Osteoblast (primary cell): ENCODE data around the gene SLC6A16. TPM values are rescaled to one million over a fixed set of nuclear protein-coding genes. Genes with fewer than 3 reads are reported as not detected.
"Not testable (repeated sequence)": the region's sequence is repeated elsewhere in the genome, so short reads cannot be mapped to it uniquely, and the experiment has no call there.

Experiments
- DNase-seq: peaks from one replicate; pipeline ENCODE4 v3.0.0; 2011; ENCODE audit warnings: low spot score, mixed read lengths; ENCODE audit not compliant: insufficient read length; ENCODE audit errors: missing footprints
- H2AFZ ChIP-seq: 2 replicates; pipeline ENCODE4 v1.6.0; 2011; ENCODE audit warnings: mild to moderate bottlenecking, low read length
- H3K27ac ChIP-seq: 2 replicates; pipeline ENCODE4 v1.5.1; 2011; ENCODE audit warnings: mild to moderate bottlenecking, low read depth, low read length, moderate library complexity
- H3K27me3 ChIP-seq: 2 replicates; pipeline ENCODE4 v1.6.0; 2012; ENCODE audit warnings: mild to moderate bottlenecking, control low read depth, inconsistent platforms, low read length, moderate library complexity; ENCODE audit not compliant: insufficient read depth
- H3K36me3 ChIP-seq: 2 replicates; pipeline ENCODE4 v1.5.1; 2011; ENCODE audit warnings: mild to moderate bottlenecking, low read length, control low read depth, moderate library complexity; ENCODE audit not compliant: insufficient read depth
- H3K4me1 ChIP-seq: 2 replicates; pipeline ENCODE4 v1.5.1; 2011; ENCODE audit warnings: mild to moderate bottlenecking, low read length, control low read depth, moderate library complexity; ENCODE audit not compliant: insufficient read depth
- H3K4me2 ChIP-seq: 2 replicates; pipeline ENCODE4 v1.6.0; 2011; ENCODE audit warnings: mild to moderate bottlenecking, low read length; ENCODE audit not compliant: insufficient read depth
- H3K4me3 ChIP-seq: fragments of 200-600 bp; sonication (generic); 3 replicates; pipeline ENCODE4 v1.5.1; 2012; ENCODE audit warnings: mild to moderate bottlenecking, low read length, inconsistent platforms; ENCODE audit not compliant: insufficient read depth
- H3K79me2 ChIP-seq: 2 replicates; pipeline ENCODE4 v1.6.0; 2012; ENCODE audit warnings: mild to moderate bottlenecking, low read length, control low read depth, inconsistent platforms; ENCODE audit not compliant: insufficient read depth
- H3K9me3 ChIP-seq: 2 replicates; pipeline ENCODE4 v1.5.1; 2011; ENCODE audit warnings: low read depth, low read length, control low read depth
- H4K20me1 ChIP-seq: 2 replicates; pipeline ENCODE4 v1.6.0; 2012; ENCODE audit warnings: mild to moderate bottlenecking, low read length, control low read depth; ENCODE audit not compliant: insufficient read depth
- CTCF ChIP-seq: IDR thresholded peaks from 2 replicates; pipeline ENCODE4 v1.5.1; 2011; ENCODE audit warnings: mild to moderate bottlenecking, low read depth, low read length, moderate library complexity; ENCODE audit errors: extremely low read depth
- total RNA-seq: library from RNA; depleted of rRNA; stranded (reverse); fragments of >200 nt; gene quantifications from 2 replicates; pipeline ENCODE4 v1.2.3, GENCODE V29; 2012

Gene SLC6A16
- total RNA-seq, 1 donor, result 0.72 TPM

GRCh38 chr19:49301866-49302252 is 23.1 kb downstream of the SLC6A16 start:
- H4K20me1 ChIP-seq, result peaks cover 3% of the 10 kb centered on the region

GRCh38 chr19:49301165-49301865 is 23.7 kb downstream of the SLC6A16 start:
- peak overlapping the region; percentile 88 for H2AFZ ChIP-seq
- no peaks in the 10 kb centered on the region for H3K9me3 ChIP-seq
- H4K20me1 ChIP-seq, result peaks cover 3% of the 10 kb centered on the region
- H3K27ac ChIP-seq, result no peak overlapping the region
- no peaks in the 10 kb centered on the region for H3K79me2 ChIP-seq
- H3K4me3 ChIP-seq, result peak overlapping the region; percentile 55
- peaks cover 2% of the 10 kb centered on the region for H3K27me3 ChIP-seq
- H3K36me3 ChIP-seq, result no peaks in the 10 kb centered on the region
- no peaks in the 10 kb centered on the region for H3K4me1 ChIP-seq
- H3K4me2 ChIP-seq, result peak overlapping the region; percentile 89
- TF ChIP-seq CTCF, result peak; percentile 97
- peak; percentile 94 for DNase-seq

More at GRCh38 chr19:49301866-49302252, 23.1 kb downstream of the SLC6A16 start:
- DNase-seq, result no peak
- Histone ChIP-seq H3K4me2 (no peak overlapping the region), H3K27me3 (peaks cover 2% of the 10 kb centered on the region), H3K27ac (no peak overlapping the region), H3K79me2 (no peaks in the 10 kb centered on the region), H3K9me3 (no peaks in the 10 kb centered on the region), H3K4me3 (no peak overlapping the region), H3K4me1 (no peaks in the 10 kb centered on the region), H2AFZ (no peak overlapping the region), H3K36me3 (no peaks in the 10 kb centered on the region)
- no peak for TF ChIP-seq CTCF

GRCh38 chr19:49298653-49299052 is 26.3 kb downstream of the SLC6A16 start:
- DNase-seq, H3K79me2 ChIP-seq, H3K4me1 ChIP-seq, H3K4me3 ChIP-seq, H3K27me3 ChIP-seq, H3K36me3 ChIP-seq, H2AFZ ChIP-seq, H3K9me3 ChIP-seq, H3K4me2 ChIP-seq, H4K20me1 ChIP-seq, H3K27ac ChIP-seq: not testable (repeated sequence)

GRCh38 chr19:49297403-49297802 is 27.6 kb downstream of the SLC6A16 start:
- TF ChIP-seq CTCF, result no peak

More at GRCh38 chr19:49297403-49297802, 27.6 kb downstream of the SLC6A16 start:
- H3K27me3 ChIP-seq, result peaks cover 2% of the 10 kb centered on the region
- H2AFZ ChIP-seq, result no peak overlapping the region
- no peaks in the 10 kb centered on the region for H3K9me3 ChIP-seq
- no peak overlapping the region for H3K27ac ChIP-seq
- H3K36me3 ChIP-seq, result no peaks in the 10 kb centered on the region
- no peaks in the 10 kb centered on the region for H3K4me1 ChIP-seq
- no peak overlapping the region for H3K4me2 ChIP-seq
- H3K79me2 ChIP-seq, result no peaks in the 10 kb centered on the region
- H4K20me1 ChIP-seq, result peaks cover 3% of the 10 kb centered on the region
- H3K4me3 ChIP-seq, result no peak overlapping the region
- no peak for DNase-seq
